ENCODE results near the gene SCG3.

- no peak for TF ChIP-seq CTCF (IDR thresholded peaks at IDR 0.05)
- no peak for TF ChIP-seq POLR2A (IDR thresholded peaks at IDR 0.05)
Measured at GRCh38 chr15:51749307-51749706, 68.0 kb downstream of the SCG3 start.
